GM13977 (cell line): ENCODE data around the gene PIAS3.

Source experiments
- DNase-seq: peaks from one replicate; pipeline ENCODE4 v3.0.0; 2012; ENCODE audit warnings: low spot score
- CTCF ChIP-seq: IDR thresholded peaks from 2 replicates; pipeline ENCODE4 v1.5.1; 2012; ENCODE audit warnings: mild to moderate bottlenecking, control low read depth; ENCODE audit not compliant: insufficient read depth; ENCODE audit errors: extremely low read depth, missing control alignments
- in situ Hi-C: fragments of 300-500 bp; cut with MboI; formaldehyde crosslinking; loops from one replicate; pipeline ENCODE4 v1.12.0; 2022; ENCODE audit warnings: low sequenced_read_pairs, low pct_unique_long_range_greater_than_20kb, mixed read lengths, inconsistent platforms; ENCODE audit not compliant: unreplicated experiment

PIAS3 gene

GRCh38 chr1:145878724-145879123, 19.8 kb upstream of the PIAS3 start:
- no peak for DNase-seq
- in situ Hi-C loops: loop anchor here (25.0 kb wide), 1 partner anchor 134 kb away; the partner anchor contains the start of gene HJV
- TF ChIP-seq CTCF: no peak

- DNase-seq: no peak
- in situ Hi-C loops: loop anchor here (25.0 kb wide), 1 partner anchor 134 kb away; the partner anchor contains the start of gene HJV
- TF ChIP-seq CTCF: no peak
Observed at GRCh38 chr1:145877923-145878486, 19.1 kb upstream of the PIAS3 start.

DNA sequence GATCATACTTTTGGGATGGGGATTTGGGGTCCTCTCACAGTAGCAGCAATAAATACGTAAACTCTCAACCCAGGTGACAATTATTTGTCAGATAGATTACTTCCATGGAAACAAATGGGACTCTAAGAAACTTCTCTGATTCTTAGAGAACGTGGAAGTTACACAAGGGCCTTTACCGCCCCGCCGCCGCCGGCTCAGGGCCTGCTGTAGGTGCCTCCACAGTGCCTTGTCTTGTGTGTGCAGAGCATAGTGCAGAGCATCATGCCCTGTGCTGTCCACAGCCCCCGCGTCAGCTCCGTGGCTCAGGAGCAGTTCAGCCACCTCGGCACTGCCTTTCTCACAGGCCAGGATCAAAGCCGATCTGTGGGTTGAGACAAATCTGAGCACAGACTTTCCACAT, 15.8 kb upstream of the PIAS3 start:
- DNase-seq: no peak
- in situ Hi-C loops: loop anchor here (25.0 kb wide), 1 partner anchor 138 kb away; the partner anchor contains the start of gene HJV
- no peak for TF ChIP-seq CTCF

DNA sequence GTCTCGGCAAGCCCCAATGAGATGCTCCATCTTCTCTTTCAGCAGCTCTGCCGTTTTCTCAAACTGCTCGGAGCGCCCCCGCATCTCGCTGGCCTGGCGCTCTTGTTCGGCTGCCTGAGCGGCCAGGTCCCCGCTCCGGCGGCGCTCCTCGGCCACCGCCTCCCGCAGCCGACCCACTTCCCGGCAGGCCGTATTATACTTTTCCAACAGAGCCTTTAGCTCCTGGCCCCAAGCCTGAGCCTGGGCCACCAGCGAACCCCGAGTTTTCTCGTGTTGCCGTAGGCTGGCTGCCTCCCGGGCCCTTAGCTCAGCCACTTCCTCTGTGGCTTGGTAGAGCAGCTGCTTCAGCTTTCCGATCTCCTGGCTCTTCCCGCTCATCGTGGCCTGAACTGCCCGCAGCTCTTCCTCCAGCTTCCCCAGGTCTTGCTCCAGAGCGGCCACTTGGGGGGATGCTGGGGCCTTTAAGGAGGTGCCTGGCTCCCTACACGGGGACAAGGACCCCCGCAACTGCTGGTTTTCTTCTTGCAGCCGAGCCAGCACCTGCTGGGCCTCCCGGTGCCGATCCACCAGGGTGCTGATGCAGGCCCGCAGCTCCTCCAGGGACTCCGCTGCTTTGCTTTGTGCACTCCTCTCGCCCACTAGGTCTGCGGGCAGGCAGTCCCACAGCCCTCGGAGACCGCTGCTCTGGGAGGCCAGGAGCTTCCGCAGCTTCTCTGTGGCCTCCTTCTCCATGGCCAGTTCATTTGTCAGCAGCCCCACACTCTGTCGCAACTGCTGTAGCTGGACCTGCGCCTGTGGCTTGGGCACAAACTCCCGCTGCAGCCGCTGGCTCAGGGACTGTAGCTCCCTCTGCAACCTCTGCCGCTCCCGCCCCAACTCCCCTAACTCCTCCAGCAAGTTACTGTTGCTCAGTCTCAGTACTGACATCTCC, 13.4 kb upstream of the PIAS3 start:
- peak; percentile 14 for TF ChIP-seq CTCF
- DNase-seq: peak; percentile 56
- in situ Hi-C loops: no loop called here

DNA sequence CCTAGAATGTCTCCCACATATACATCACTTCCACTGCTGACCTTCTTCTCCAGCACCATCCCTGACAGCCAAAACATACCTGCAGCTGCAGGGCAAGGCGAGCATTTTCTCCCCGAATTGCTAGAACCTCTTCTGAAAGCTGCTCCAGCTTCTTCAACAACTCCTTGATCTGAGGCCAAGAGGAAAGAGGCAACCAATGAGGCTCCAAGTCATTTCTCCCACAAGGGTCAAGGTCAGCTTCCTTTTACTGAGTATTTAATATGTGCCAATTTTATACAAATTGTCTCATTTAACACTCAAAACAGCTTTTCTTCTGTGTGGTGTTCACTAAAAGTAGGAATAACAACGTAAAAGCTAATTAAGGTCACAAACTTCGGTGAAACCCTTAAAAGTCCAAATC, 9.4 kb upstream of the PIAS3 start:
- no peak for TF ChIP-seq CTCF
- DNase-seq: no peak
- in situ Hi-C loops: no loop called here

DNA sequence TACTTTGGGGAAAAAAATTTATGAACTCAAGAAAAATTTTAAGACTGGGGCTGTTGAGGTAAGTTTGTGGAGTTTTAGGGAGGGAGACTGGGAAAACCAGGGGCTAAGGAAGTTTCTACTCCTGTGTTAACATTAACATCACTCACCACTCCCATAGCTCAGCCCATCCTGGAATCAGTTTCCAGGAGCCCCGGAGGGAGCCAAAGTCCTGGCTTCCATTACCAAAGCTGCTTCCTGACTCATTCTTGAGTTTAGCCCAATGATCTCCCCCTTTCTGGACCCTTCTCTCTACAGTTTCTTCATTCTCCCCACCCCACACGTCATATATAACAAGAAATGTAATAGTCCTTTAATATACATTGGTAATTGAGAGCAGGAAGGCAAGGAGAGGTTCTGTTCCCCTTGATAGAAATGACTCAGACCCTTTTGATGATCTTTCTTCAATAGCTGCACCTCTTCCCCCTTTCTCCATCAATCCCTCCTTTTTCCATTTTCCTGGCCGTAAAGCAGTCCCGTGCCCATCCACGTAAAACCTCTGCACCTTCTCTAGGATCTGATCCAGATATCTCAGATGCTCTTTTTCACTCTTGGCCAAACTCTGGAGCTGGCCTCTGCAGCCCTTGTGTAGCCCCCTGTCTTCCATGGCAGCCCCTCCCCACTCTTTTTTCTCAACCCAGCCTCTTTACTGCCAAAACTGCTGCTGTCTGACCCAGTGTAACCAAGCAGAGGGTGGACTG, 4.6 kb upstream of the PIAS3 start:
- DNase-seq: no peak
- no peak for TF ChIP-seq CTCF
- in situ Hi-C loops: no loop called here
